ENCODE data around the gene SPINK4.

DNA sequence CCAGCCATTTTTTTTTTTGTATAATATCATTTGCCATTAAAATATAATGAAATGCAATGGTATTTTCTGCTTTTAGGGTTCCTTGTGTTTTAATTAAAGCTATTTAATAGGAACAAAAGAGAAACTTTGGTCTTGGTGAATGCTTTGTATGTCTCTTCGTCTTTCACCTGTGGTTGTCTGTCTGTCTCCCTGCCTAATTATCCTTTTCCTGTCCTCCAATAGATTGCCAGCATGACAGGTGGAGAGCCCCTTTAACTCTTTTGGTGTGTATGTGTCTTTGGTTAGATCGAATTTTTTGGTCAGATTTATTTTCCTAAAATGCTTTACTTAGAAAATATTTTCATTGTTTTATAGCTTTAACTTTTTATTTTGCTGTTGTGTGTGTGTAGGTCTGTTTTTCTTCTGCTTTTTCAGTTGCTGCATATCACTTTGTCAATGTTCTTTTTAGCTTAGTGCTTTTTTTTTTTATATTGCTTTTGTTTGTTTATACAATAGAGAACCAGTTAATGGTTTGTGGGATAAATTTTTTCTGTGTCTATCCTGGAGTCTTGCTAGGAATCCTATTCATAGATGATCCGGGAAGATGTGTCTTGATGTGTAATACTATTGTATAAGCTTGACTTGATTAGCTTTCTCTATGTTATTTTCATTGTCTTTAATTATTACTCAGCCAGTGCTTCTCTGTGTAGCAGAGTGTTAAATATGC is 33.5 kb downstream of the SPINK4 start:
- TF ChIP-seq GABPA (IDR thresholded peaks at IDR 0.05 in 1 of 2, conservative IDR thresholded peaks at IDR 0.05 in 1 of 2) (no peak), RXRA (IDR thresholded peaks at IDR 0.05) (no peak), CTCF (IDR thresholded peaks at IDR 0.05; ENCODE audit: low read depth, low read length, missing input control) (no peak), JUND (IDR thresholded peaks at IDR 0.05) (no peak), YY1 (IDR thresholded peaks at IDR 0.05) (no peak), SP1 (IDR thresholded peaks at IDR 0.05) (no peak), RAD21 (IDR thresholded peaks at IDR 0.05) (no peak), FOXA1 (IDR thresholded peaks at IDR 0.05) (no peak), REST (IDR thresholded peaks at IDR 0.05) (no peak), EGR1 (IDR thresholded peaks at IDR 0.05; ENCODE audit: low read depth in 2 of 2) (no peak), HNF4G (IDR thresholded peaks at IDR 0.05) (no peak)
- TF ChIP-seq, protein P1, sequence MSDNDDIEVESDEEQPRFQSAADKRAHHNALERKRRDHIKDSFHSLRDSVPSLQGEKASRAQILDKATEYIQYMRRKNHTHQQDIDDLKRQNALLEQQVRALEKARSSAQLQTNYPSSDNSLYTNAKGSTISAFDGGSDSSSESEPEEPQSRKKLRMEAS (IDR thresholded peaks at IDR 0.05) = no peak
